K562 (cell line): Measurements from ENCODE around the gene MCEE. TPM values are rescaled to one million over a fixed set of nuclear protein-coding genes. Genes with fewer than 3 reads are reported as not detected.

Source experiments
- ATF7 ChIP-seq: fragments of 450-650 bp; IDR thresholded peaks from 2 replicates; pipeline ENCODE4 v1.7.1; 2014; ENCODE audit warnings: mild to moderate bottlenecking, moderate library complexity
- BMI1 ChIP-seq: fragments of 150-350 bp; IDR thresholded peaks from 2 replicates; pipeline ENCODE4 v1.6.1; 2014; ENCODE audit warnings: low read length
- CREB1 ChIP-seq, 2 experiments: sonication (generic) in 1 of 2; formaldehyde crosslinking in 1 of 2; IDR thresholded peaks; 2 replicates each; pipeline versions ENCODE4 v1.6.1 to v1.8.0; 2012 to 2022; ENCODE audit warnings: inconsistent platforms in 1 of 2, mild to moderate bottlenecking in 1 of 2, missing genetic modification reagents in 1 of 2, moderate library complexity in 1 of 2
- CTBP1 ChIP-seq: fragments of 450-650 bp; IDR thresholded peaks from 2 replicates; pipeline ENCODE4 v1.6.1; 2016; ENCODE audit warnings: borderline replicate concordance
- ELF1 ChIP-seq: fragments of 200-800 bp; sonication (Bioruptor generic); IDR thresholded peaks from 2 replicates; pipeline ENCODE4 v1.6.1; 2016; ENCODE audit warnings: missing genetic modification characterization, missing compliant biosample characterization
- ELF2 ChIP-seq: fragments of 250-450 bp; sonication (Bioruptor Pico); IDR thresholded peaks from 2 replicates; pipeline ENCODE4 v1.5.0; 2021; ENCODE audit warnings: mild to moderate bottlenecking
- ETV1 ChIP-seq: fragments of 450-650 bp; conservative IDR thresholded peaks from 2 replicates; pipeline ENCODE4 v1.6.1; 2016; ENCODE audit warnings: missing genetic modification characterization, control low read depth, low read depth, missing compliant biosample characterization
- GTF2E2 ChIP-seq: fragments of 200-800 bp; sonication (Bioruptor generic); IDR thresholded peaks from 2 replicates; pipeline ENCODE4 v1.6.1; 2016; ENCODE audit warnings: missing genetic modification characterization, missing compliant biosample characterization
- HIVEP1 ChIP-seq: fragments of 250-450 bp; sonication (Bioruptor Pico); IDR thresholded peaks from 2 replicates; pipeline ENCODE4 v1.4.0; 2020; ENCODE audit warnings: mild to moderate bottlenecking
- HNRNPLL ChIP-seq: fragments of 200-400 bp; formaldehyde crosslinking; IDR thresholded peaks from 2 replicates; pipeline ENCODE4 v1.6.1; 2017; ENCODE audit warnings: low read length, low read depth, mild to moderate bottlenecking; ENCODE audit not compliant: poor library complexity, severe bottlenecking
- NCOA1 ChIP-seq: fragments of 450-650 bp; IDR thresholded peaks from 2 replicates; pipeline ENCODE4 v1.6.1; 2016; ENCODE audit warnings: low read depth
- NCOR1 ChIP-seq: fragments of 450-650 bp; IDR thresholded peaks from 2 replicates; pipeline ENCODE4 v1.6.1; 2016; ENCODE audit warnings: mild to moderate bottlenecking, moderate library complexity
- NFYB ChIP-seq: IDR thresholded peaks from 2 replicates; pipeline ENCODE4 v1.6.1; 2011; ENCODE audit warnings: mild to moderate bottlenecking, moderate library complexity; ENCODE audit not compliant: insufficient read length; ENCODE audit errors: extremely low read depth
- POLR2A ChIP-seq: fragments of 450-650 bp; conservative IDR thresholded peaks from 2 replicates; pipeline ENCODE4 v1.6.1; 2016
- POLR2H ChIP-seq: IDR thresholded peaks from 2 replicates; pipeline ENCODE4 v1.6.1; 2016; ENCODE audit warnings: missing genetic modification characterization, low read depth, mild to moderate bottlenecking, control low read depth, missing compliant biosample characterization, moderate library complexity
- PRPF4 ChIP-seq: fragments of 200-400 bp; formaldehyde crosslinking; IDR thresholded peaks from one replicate; pipeline ENCODE4 v1.6.1; 2017; ENCODE audit warnings: low read length, low read depth, mild to moderate bottlenecking; ENCODE audit not compliant: insufficient read depth, poor library complexity, severe bottlenecking
- SUPT5H ChIP-seq: fragments of 450-650 bp; IDR thresholded peaks from 2 replicates; pipeline ENCODE4 v1.6.1; 2016
- TAF1 ChIP-seq: IDR thresholded peaks from 2 replicates; pipeline ENCODE4 v1.6.1; 2011; ENCODE audit warnings: mild to moderate bottlenecking, low read length, moderate library complexity; ENCODE audit not compliant: insufficient read depth, control insufficient read depth, severe bottlenecking; ENCODE audit errors: extremely low read depth
- XRCC3 ChIP-seq: fragments of 450-650 bp; IDR thresholded peaks from 2 replicates; pipeline ENCODE4 v1.6.1; 2017; ENCODE audit warnings: mild to moderate bottlenecking, moderate library complexity
- ZBTB1 ChIP-seq: sonication (generic); formaldehyde crosslinking; IDR thresholded peaks from 2 replicates; pipeline ENCODE4 v1.8.1; 2023; ENCODE audit warnings: missing genetic modification reagents, low read depth, mild to moderate bottlenecking, borderline replicate concordance
- ZBTB8A ChIP-seq: fragments of 450-650 bp; IDR thresholded peaks from 2 replicates; pipeline ENCODE4 v1.6.1; 2018; ENCODE audit warnings: mild to moderate bottlenecking, moderate library complexity; ENCODE audit not compliant: partially characterized antibody
- ZNF12 ChIP-seq: sonication (generic); formaldehyde crosslinking; IDR thresholded peaks from 2 replicates; pipeline ENCODE4 v1.4.0; 2020; ENCODE audit warnings: mild to moderate bottlenecking, missing genetic modification reagents
- ZNF212 ChIP-seq: fragments of 450-650 bp; formaldehyde crosslinking; IDR thresholded peaks from 2 replicates; pipeline ENCODE4 v1.4.0; 2020; ENCODE audit warnings: mild to moderate bottlenecking
- polyA plus RNA-seq, 8 experiments: library from polyadenylated mRNA; depleted of rRNA in 4 of 8; stranded (reverse) in 5 of 8; unstranded in 3 of 8; fragments of >200 nt; fragmentation: Nextera tagmentation in 2 of 8; fragmentation: Illumina TruSeq in 1 of 8; extraction: Ambion mirVana in 2 of 8; extraction: Trizol in 1 of 8; gene quantifications; 2 replicates each; pipeline versions ENCODE4 v1.2.1 to v1.2.3, GENCODE V29; 2011 to 2014; ENCODE audit warnings: inconsistent platforms in 1 of 8, missing spikeins in 1 of 8
- total RNA-seq, 7 experiments: library from RNA; depleted of rRNA in 6 of 7; stranded (reverse); fragments of >200 nt in 6 of 7; fragmentation: Illumina TruSeq in 2 of 7; extraction: Trizol in 2 of 7; gene quantifications; 2 replicates each; pipeline versions ENCODE4 v1.2.1 to v1.2.3, GENCODE V29; 2011 to 2021; ENCODE audit warnings: low replicate concordance in 1 of 7
- TF ChIP-seq, protein P1 (sequence below): IDR thresholded peaks from 3 replicates; pipeline ENCODE4 v1.6.1; 2011; ENCODE audit warnings: borderline replicate concordance, mild to moderate bottlenecking, moderate library complexity; ENCODE audit not compliant: insufficient read length; ENCODE audit errors: extremely low read depth
- TF ChIP-seq, protein P2 (sequence below): sonication (generic); formaldehyde crosslinking; IDR thresholded peaks from 2 replicates; pipeline ENCODE4 v1.8.0; 2022; ENCODE audit warnings: missing genetic modification reagents, mild to moderate bottlenecking, moderate library complexity, borderline replicate concordance

MCEE gene
- total and polyA plus RNA-seq, 9 of the 15 experiments (the other 6 are each of a cell fraction or from before 2014, with no cell fraction given) = 15.6 to 49.1 (median 24.5) TPM

DNA sequence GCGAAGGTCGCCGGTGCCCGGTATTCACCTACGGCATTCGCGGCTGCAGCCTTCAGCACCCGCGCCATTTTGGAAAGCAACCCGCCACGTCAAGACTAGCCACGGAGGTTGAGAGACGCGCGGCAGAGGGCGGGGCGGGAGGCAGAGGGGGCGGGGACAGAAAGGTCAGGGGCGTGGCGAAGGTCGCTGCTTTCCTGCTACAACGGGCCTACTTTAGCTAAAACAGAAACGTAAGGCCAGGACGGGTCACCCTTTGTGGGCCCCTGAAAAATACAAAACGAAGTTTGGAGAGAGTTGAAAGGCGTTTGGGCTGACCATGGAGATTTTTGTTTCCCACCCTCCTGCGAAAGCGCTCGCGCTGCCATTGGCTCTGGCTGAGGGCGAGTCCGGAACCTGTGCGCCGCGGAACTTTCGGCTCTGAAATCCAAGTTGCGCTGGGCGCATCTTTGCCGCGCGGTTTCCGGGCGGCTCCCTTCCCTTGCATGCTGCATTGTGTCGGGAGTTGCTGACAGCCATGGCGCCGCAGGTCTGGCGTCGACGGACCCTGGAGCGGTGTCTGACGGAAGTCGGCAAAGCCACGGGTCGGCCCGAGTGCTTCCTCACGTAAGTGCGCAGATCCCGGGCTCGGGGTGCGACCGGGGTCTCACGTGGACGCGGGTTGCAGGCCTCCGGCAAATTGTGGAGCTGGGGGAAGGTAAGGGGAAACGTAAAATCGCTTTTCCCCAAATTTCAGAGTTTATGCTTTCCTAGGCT lies at the start of gene MCEE, which contains the start of gene MPHOSPH10 (continued):
- TF ChIP-seq BMI1 = no peak
- TF ChIP-seq SUPT5H = peak; percentile 87
- TF ChIP-seq HNRNPLL = peak; percentile 77
- TF ChIP-seq GTF2E2 (tag) = peak; percentile 56; the same call in 1 of the 2 replicates
- no peak for TF ChIP-seq XRCC3
- TF ChIP-seq TAF1 = peak; percentile 87
- TF ChIP-seq HIVEP1 (CRISPR knock-in tag) = 0 out of 2 replicates have a peak, but pooled peaks have one; percentile 10
- peak; percentile 71; the same call in 1 of the 2 replicates for TF ChIP-seq CTBP1
- TF ChIP-seq ZNF12 (CRISPR knock-in tag) = peak; percentile 46; the same call in 1 of the 2 replicates
- TF ChIP-seq ZNF212 = 0 out of 2 replicates have a peak, but pooled peaks have one; percentile 45
- TF ChIP-seq ELF2 = no peak; the same call in 1 of the 2 replicates
- TF ChIP-seq, protein P1, sequence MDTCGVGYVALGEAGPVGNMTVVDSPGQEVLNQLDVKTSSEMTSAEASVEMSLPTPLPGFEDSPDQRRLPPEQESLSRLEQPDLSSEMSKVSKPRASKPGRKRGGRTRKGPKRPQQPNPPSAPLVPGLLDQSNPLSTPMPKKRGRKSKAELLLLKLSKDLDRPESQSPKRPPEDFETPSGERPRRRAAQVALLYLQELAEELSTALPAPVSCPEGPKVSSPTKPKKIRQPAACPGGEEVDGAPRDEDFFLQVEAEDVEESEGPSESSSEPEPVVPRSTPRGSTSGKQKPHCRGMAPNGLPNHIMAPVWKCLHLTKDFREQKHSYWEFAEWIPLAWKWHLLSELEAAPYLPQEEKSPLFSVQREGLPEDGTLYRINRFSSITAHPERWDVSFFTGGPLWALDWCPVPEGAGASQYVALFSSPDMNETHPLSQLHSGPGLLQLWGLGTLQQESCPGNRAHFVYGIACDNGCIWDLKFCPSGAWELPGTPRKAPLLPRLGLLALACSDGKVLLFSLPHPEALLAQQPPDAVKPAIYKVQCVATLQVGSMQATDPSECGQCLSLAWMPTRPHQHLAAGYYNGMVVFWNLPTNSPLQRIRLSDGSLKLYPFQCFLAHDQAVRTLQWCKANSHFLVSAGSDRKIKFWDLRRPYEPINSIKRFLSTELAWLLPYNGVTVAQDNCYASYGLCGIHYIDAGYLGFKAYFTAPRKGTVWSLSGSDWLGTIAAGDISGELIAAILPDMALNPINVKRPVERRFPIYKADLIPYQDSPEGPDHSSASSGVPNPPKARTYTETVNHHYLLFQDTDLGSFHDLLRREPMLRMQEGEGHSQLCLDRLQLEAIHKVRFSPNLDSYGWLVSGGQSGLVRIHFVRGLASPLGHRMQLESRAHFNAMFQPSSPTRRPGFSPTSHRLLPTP = no peak
- 0 out of 2 replicates have a peak, but pooled peaks have one; percentile 40 for TF ChIP-seq NCOR1
- TF ChIP-seq ZBTB1 (CRISPR knock-in tag) = no peak
- TF ChIP-seq ETV1 (tag) = peak; percentile 46; the same call in 1 of the 2 replicates
- TF ChIP-seq NCOA1 = peak; percentile 98
- peak; percentile 88 for TF ChIP-seq ATF7
- TF ChIP-seq, protein P2, sequence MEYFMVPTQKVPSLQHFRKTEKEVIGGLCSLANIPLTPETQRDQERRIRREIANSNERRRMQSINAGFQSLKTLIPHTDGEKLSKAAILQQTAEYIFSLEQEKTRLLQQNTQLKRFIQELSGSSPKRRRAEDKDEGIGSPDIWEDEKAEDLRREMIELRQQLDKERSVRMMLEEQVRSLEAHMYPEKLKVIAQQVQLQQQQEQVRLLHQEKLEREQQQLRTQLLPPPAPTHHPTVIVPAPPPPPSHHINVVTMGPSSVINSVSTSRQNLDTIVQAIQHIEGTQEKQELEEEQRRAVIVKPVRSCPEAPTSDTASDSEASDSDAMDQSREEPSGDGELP (CRISPR knock-in tag) = peak; percentile 70
- TF ChIP-seq POLR2H = peak; percentile 80
- peak; percentile 88 for TF ChIP-seq POLR2A
- TF ChIP-seq ELF1 (tag) = peak; percentile 55; the same call in 1 of the 2 replicates
- TF ChIP-seq NFYB = peak; percentile 12
- TF ChIP-seq CREB1 (IDR thresholded peaks at IDR 0.05) = peak; percentile 58
- TF ChIP-seq CREB1 (CRISPR knock-in tag; IDR thresholded peaks at IDR 0.05) = peak; percentile 92
- peak; percentile 12 for TF ChIP-seq PRPF4
- TF ChIP-seq ZBTB8A = no peak
